GM12801 (cell line): ENCODE results near the gene COL4A5.

Experiments used
- TF ChIP-seq, protein P1 (sequence below): IDR thresholded peaks from one replicate; pipeline ENCODE4 v1.5.1; 2011; ENCODE audit warnings: control low read depth; ENCODE audit not compliant: insufficient read length; ENCODE audit errors: extremely low read depth

Gene COL4A5

DNA sequence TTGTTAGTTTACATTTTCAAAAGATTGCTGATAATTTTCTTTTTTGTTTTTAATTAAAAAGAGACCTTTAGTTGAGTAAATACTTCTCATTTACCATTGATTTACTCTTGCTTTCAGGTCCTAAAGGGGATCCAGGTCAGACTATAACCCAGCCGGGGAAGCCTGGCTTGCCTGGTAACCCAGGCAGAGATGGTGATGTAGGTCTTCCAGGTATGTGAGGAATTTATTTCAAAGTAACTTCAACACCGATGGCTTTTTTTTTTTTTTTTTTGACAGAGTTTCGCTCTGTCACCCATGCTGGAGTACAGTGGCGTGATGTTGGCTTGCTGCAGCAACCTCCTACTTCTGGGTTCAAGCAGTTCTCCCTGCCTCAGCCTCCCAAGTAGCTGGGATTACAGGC is 161.6 kb downstream of the COL4A5 start:
- TF ChIP-seq, protein P1, sequence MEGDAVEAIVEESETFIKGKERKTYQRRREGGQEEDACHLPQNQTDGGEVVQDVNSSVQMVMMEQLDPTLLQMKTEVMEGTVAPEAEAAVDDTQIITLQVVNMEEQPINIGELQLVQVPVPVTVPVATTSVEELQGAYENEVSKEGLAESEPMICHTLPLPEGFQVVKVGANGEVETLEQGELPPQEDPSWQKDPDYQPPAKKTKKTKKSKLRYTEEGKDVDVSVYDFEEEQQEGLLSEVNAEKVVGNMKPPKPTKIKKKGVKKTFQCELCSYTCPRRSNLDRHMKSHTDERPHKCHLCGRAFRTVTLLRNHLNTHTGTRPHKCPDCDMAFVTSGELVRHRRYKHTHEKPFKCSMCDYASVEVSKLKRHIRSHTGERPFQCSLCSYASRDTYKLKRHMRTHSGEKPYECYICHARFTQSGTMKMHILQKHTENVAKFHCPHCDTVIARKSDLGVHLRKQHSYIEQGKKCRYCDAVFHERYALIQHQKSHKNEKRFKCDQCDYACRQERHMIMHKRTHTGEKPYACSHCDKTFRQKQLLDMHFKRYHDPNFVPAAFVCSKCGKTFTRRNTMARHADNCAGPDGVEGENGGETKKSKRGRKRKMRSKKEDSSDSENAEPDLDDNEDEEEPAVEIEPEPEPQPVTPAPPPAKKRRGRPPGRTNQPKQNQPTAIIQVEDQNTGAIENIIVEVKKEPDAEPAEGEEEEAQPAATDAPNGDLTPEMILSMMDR: no peak

DNA sequence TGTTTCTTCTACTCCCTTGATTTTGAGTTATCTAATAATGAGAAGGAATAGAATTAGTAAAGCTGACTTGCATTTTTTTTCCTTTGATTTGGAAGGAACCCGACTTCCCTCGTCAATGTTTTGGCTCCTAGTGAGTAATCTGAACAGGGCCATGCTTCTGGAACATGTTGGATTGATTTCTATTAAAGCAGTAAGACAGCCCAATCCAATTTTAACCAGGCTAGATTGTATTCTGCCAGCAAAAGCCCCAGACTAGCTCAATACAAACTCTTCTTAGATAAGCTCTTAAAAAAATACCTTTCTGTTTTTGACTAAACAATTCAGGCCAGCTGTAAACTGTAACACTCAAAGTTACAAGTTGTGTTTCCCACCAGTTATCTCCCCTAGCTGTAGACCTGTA is 170.5 kb downstream of the COL4A5 start:
- TF ChIP-seq, protein P1: no peak

DNA sequence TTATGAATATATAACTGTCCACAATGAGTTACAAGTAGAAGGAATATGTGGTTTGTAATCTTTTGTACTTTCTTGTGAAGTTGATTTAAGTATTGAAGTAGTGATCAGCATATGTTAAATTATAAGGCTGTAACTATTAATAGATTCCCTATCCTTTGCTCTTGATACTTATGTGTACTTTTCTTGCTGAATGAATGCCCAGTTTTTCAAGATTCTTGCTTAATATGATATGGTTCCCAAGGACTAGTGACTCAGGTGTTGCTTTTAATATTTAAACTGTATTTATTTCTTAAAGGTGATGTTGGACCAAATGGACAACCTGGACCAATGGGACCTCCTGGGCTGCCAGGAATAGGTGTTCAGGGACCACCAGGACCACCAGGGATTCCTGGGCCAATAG is 175.0 kb downstream of the COL4A5 start:
- TF ChIP-seq, protein P1: no peak

DNA sequence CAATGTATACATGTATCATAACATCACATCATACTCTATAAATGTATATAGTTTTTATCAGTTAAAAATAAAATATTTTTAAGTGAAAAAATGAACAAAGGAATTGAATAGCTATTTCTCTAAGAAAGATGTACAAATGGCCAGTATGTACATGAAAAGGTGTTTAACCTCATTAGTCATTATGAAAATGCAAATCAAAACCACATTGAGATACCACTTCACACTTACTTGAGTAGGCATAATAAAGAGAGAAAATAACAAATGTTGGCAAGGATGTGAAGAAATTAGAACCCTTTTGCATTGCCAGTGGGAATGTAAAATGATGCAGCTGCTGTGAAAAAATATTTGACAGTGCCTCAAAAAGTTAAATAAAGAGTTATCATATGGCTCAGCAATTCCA is 201.2 kb downstream of the COL4A5 start:
- TF ChIP-seq, protein P1: no peak

DNA sequence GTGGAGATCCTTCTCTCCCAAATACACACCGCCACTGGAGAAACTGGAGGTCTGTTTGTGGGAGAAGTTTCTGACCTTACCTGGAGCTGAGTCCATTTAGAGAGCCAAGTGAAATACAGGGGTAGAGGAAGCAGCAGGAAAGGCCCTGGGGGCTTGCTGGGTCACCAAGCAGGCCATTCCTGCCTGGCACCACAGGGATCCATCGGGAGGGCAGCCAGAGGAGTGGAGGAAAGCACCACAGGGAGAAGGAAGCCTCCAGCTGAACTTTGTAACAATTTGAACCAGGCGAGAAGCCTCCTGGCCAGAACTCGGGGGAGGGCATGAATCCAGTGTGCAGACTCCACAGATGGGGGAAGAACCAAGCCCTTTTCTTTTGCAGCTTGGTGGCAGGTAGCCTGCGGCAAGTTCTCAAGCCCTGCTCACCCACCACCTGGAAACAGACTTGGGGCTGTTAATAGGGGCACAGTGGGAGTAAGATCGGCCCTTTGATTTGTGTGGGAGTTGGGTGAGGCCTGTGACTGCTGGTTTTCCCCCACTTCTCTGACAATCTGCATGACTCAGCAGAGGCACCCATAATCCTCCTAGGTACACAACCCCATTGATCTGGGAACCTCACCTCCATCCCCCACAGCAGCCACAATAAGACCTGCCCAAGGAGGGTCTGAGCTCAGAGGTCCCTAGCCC is 202.1 kb downstream of the COL4A5 start:
- TF ChIP-seq, protein P1: no peak

DNA sequence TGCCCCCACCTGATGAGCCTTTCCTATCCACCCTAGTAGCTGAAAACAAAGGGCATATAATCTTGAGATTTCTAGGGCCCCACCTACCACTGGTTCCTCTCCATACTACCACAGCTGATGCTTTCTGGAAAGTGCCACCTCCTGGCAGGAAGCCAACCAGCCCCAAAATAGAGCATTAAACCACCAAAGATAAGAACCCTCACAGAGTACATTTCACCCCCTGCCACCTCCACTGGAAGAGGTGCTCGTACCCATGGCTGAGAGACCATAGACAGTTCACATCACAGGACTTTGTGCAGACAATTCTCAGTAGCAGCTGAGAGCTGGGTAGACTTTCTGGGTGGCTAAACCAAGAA is 202.6 kb downstream of the COL4A5 start:
- TF ChIP-seq, protein P1: no peak

DNA sequence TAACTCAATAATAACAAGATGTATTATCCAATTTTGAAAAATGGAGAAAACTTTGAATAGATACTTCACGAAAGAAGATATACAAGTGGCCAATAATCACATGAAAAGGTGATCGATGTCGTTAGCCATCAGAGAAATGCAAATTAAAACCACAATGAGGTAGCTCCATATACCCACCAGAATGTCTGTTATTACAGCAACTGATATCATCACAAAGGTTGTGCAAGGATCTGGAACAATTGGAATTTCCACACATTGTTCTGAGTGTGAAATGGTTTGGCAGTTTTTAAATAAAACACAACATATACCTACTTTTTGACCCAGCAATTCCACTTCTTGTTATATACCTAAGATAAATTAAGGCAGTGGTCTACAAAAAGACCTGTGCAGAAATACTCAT is 225.1 kb downstream of the COL4A5 start:
- TF ChIP-seq, protein P1: no peak
